ENCODE data around the gene LPCAT2.

Gene LPCAT2, protein sequence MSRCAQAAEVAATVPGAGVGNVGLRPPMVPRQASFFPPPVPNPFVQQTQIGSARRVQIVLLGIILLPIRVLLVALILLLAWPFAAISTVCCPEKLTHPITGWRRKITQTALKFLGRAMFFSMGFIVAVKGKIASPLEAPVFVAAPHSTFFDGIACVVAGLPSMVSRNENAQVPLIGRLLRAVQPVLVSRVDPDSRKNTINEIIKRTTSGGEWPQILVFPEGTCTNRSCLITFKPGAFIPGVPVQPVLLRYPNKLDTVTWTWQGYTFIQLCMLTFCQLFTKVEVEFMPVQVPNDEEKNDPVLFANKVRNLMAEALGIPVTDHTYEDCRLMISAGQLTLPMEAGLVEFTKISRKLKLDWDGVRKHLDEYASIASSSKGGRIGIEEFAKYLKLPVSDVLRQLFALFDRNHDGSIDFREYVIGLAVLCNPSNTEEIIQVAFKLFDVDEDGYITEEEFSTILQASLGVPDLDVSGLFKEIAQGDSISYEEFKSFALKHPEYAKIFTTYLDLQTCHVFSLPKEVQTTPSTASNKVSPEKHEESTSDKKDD

DNA sequence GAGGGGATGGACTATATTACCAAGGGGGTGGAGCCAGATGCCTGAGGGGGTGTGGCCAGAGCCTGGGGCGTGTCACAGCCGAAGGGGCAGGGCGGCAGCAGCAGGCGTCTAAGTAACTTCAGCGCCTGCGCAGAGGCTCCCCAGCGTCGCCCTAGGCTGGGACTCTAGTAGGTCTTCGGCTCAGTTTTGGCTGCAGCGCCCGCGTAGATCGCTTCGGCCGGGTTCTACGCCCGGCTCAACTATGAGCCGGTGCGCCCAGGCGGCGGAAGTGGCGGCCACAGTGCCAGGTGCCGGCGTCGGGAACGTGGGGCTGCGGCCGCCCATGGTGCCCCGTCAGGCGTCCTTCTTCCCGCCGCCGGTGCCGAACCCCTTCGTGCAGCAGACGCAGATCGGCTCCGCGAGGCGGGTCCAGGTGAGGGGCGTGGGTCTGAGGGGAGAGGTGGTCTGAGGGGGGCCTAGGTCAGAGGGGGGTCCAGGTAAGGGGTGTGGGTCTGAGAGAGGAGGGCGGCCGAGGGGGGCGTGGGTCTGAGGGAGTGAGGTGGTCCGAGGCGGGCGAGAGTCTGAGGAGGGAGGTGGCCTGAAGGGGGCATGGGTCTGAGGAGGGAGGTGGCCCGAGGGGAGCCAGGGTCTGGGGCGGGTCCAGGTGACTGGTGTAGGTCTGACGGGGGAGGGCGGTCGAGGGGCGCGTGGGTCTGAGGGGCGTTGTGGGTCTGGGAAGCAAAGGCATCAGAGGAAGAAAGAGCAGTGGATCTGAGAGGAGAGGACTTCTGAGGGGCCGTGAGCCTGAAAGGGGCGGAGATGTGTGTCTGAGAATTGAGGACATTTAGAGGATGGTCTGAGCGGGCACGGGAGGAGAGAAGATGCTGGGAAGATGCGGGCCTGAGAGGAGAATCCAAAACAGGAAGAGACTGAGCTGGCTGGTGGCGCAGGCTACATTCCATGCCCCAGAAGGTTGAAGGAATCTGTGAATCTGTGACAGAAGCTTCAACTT, at the start of gene LPCAT2:
Gene LPCAT2, plus strand, starts transcription at position 132 of the 991 bp plus-strand sequence. Its CDS starts 110 bp downstream, at position 242.
- no peak for DNase-seq (ENCODE audit: low read depth)
- TF ChIP-seq, protein P1, sequence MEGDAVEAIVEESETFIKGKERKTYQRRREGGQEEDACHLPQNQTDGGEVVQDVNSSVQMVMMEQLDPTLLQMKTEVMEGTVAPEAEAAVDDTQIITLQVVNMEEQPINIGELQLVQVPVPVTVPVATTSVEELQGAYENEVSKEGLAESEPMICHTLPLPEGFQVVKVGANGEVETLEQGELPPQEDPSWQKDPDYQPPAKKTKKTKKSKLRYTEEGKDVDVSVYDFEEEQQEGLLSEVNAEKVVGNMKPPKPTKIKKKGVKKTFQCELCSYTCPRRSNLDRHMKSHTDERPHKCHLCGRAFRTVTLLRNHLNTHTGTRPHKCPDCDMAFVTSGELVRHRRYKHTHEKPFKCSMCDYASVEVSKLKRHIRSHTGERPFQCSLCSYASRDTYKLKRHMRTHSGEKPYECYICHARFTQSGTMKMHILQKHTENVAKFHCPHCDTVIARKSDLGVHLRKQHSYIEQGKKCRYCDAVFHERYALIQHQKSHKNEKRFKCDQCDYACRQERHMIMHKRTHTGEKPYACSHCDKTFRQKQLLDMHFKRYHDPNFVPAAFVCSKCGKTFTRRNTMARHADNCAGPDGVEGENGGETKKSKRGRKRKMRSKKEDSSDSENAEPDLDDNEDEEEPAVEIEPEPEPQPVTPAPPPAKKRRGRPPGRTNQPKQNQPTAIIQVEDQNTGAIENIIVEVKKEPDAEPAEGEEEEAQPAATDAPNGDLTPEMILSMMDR (IDR thresholded peaks at IDR 0.05; ENCODE audit: low read depth, low read length, missing control alignments): no peak
- H3K4me3 ChIP-seq (ENCODE audit: low read depth, low read length): no peak within 1 kb of the TSS

DNA sequence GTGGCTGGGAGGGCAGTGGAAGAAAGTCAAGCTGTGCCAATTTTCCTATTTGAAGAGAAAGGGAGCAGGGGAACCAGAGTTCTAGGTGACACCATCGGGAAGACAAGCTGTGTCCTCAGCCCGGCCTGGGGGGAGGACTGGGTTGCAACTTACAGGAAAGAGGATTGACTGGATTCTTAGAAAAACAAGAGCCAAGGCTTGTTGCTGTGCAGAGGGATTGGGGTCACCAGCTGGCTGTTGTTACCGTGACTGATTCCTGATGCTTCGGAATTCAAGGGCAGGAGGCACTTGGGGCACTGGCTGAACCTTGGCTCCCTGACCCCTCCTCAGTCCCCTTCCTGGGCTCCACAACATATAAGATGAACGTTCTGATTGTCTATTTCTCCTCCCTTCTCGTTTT, 46.6 kb upstream of the LPCAT2 start:
- H3K4me3 ChIP-seq (ENCODE audit: low read depth, low read length): no peak overlapping the region
- TF ChIP-seq, protein P1 (IDR thresholded peaks at IDR 0.05; ENCODE audit: low read depth, low read length, missing control alignments): no peak
- no peak for DNase-seq (ENCODE audit: low read depth)

DNA sequence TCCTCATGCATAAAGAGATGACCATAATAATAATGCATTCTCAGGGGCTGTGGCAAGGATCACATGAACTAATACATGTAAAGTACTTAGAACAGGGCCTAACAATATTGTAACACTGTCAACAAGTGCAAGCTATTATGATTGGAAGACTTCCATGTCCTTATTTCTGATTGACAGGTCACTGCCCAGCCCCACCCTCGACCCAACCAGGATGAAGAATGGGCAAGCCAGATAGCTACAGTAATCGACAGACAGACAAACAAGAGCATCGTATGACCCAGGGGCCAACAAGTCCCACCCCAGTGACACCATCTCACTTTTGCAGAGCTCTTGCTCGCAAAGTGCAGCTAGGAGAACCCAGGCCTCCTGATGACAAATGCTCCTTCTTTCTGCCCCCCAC, 44.5 kb upstream of the LPCAT2 start:
- TF ChIP-seq, protein P1 (IDR thresholded peaks at IDR 0.05; ENCODE audit: low read depth, low read length, missing control alignments): no peak
- no peak for DNase-seq (ENCODE audit: low read depth)
- H3K4me3 ChIP-seq (ENCODE audit: low read depth, low read length): no peak overlapping the region

DNA sequence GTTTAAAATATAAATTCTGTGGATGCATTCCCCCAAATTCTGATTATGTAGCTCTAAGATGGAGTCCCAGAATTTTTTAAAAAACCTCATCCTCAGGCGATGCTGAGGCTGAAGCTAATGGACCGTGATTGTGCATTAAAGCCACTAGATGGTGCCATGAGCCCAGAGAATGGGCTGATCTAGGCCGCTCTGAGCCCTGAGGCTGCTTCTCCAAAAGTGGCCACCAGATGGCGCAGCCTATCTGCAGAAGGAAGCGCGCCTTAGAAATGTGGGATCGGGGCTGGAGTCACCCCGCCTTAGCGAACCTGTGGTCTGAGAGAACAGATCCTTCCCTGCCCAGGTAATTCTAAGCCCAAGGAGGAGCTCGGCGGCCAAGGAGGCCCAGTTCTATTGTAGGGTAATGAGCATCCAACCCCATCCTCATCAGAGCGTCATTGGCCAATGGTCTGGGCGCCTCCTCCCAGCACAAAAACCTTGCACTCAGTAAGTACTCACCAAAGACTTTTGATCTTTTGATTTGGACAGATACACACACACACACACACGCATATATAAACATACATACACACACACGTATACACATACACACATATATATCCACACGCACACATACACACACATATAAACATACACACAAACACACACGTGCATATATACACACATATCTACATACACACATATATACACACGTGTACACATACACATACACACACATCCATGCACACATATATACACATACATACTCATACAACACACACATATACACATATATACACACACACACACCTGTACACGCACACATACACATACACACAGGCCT, 43.6 kb upstream of the LPCAT2 start:
- TF ChIP-seq, protein P1 (IDR thresholded peaks at IDR 0.05; ENCODE audit: low read depth, low read length, missing control alignments): peak; percentile 99
- peak; percentile 45 for DNase-seq (ENCODE audit: low read depth)
- H3K4me3 ChIP-seq (ENCODE audit: low read depth, low read length): no peak overlapping the region

DNA sequence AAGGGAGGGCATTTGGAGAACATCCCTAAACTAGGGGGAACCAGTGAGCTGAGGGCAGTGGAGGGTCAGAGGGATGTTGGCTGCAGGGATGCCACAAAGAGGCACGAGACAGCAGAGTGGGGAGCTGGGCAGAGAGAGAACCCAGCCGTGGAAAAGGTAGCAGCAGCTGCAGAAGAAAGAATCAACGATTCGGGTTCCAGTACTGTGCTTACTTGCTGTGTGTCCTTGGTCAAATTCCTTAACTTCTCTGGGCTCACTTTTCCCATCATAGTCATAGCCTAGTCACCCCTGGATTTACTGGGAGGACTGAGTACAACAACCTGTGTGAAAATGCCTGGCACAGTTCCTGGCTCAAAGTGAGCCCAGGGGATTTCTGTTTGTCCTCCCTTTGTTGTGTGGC, 42.7 kb upstream of the LPCAT2 start:
- no peak for DNase-seq (ENCODE audit: low read depth)
- TF ChIP-seq, protein P1 (IDR thresholded peaks at IDR 0.05; ENCODE audit: low read depth, low read length, missing control alignments): no peak
- H3K4me3 ChIP-seq (ENCODE audit: low read depth, low read length): no peak overlapping the region

DNA sequence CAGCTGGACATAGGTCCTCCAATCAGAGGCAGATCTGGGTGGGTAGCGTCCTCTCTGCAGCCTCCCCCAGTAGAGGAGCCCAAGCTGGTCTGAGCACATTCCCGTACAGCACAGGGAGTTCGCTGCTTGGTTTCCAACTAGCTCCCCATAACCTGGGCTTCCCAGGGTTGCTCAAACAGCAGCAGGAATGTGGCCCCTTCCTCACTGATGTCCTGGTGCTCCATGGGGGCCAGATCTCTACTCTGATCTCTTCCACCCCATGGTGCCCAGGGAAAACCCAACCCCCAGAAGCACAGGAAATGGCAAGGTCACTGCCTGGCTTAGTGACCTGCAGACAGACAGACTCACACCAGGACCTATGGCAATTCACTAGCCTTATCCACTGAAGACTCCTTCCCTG, 41.0 kb upstream of the LPCAT2 start:
- H3K4me3 ChIP-seq (ENCODE audit: low read depth, low read length): no peak overlapping the region
- TF ChIP-seq, protein P1 (IDR thresholded peaks at IDR 0.05; ENCODE audit: low read depth, low read length, missing control alignments): no peak
- DNase-seq (ENCODE audit: low read depth): no peak

Measured in GM12864 (cell line).